Sigmoid colon (tissue), 7 donors: Measurements from ENCODE around the gene TRIO. TPM values are rescaled to one million over a fixed set of nuclear protein-coding genes. Genes with fewer than 3 reads are reported as not detected.

Experiments used
- DNase-seq: peaks from one replicate; pipeline ENCODE4 v3.0.0-alpha.2; 2019
- H3K27ac ChIP-seq, 4 donors: fragments of 200-600 bp; sonication (generic); one replicate each; pipeline ENCODE4 v1.5.1; 2016 to 2019; ENCODE audit warnings: mild to moderate bottlenecking in 1 of 4
- H3K27me3 ChIP-seq, 3 donors: fragments of 200-600 bp; sonication (generic); one replicate each; pipeline ENCODE4 v1.5.1; 2019; ENCODE audit warnings: mild to moderate bottlenecking in 1 of 3
- H3K36me3 ChIP-seq, 4 donors: fragments of 200-600 bp; sonication (generic); one replicate each; pipeline ENCODE4 v1.5.1; 2016 to 2019
- H3K4me1 ChIP-seq, 4 donors: fragments of 200-600 bp; sonication (generic); one replicate each; pipeline ENCODE4 v1.5.1; 2017 to 2019
- H3K4me3 ChIP-seq, 4 donors: fragments of 200-600 bp; sonication (generic); one replicate each; pipeline ENCODE4 v1.5.1; 2017 to 2019; ENCODE audit warnings: mild to moderate bottlenecking in 2 of 4, moderate library complexity in 1 of 4
- H3K9me3 ChIP-seq, 4 donors: fragments of 200-600 bp in 3 of 4; sonication (generic) in 3 of 4; one replicate each; pipeline versions ENCODE4 v1.5.1 to v1.6.1; 2013 to 2019
- EP300 ChIP-seq, 4 donors: sonication (generic); formaldehyde crosslinking; IDR thresholded peaks; one replicate each; pipeline ENCODE4 v1.6.1; 2017; ENCODE audit warnings: antibody characterized with exemption in 4 of 4
- POLR2A ChIP-seq, 2 donors: fragments of 450-650 bp; IDR thresholded peaks; one replicate each; pipeline ENCODE4 v1.6.1; 2016; ENCODE audit warnings: antibody characterized with exemption in 2 of 2, mild to moderate bottlenecking in 2 of 2, moderate library complexity in 2 of 2
- POLR2AphosphoS5 ChIP-seq, 4 donors: sonication (generic); formaldehyde crosslinking; IDR thresholded peaks; one replicate each; pipeline ENCODE4 v1.6.1; 2017; ENCODE audit warnings: antibody characterized with exemption in 4 of 4
- WGBS, 2 donors: extraction: QIAGEN DNeasy Blood & Tissue Kit; methylation state at CpG; one replicate each; pipeline ENCODE4 v1.1.7; 2013; 5-methylcytosine and 5-hydroxymethylcytosine counted together
- intact Hi-C: fragments of 100-400 bp; cut with DNase I; formaldehyde crosslinking; loops from one replicate; pipeline ENCODE4 v1.15.1; 2023
- polyA plus RNA-seq, 3 donors: library from polyadenylated mRNA; stranded (reverse); fragments of 200-250 nt; gene quantifications; one replicate each; pipeline ENCODE4 v1.2.3, GENCODE V29; 2013
- total RNA-seq, 4 donors: library from RNA; depleted of rRNA; stranded (reverse); fragments of >200 nt; gene quantifications; one replicate each; pipeline ENCODE4 v1.1.0, GENCODE V29; 2016
- TF ChIP-seq, protein P1 (sequence below), 4 experiments: fragments of 450-650 bp in 3 of 4; fragments of 200-600 bp in 1 of 4; IDR thresholded peaks; one replicate each; pipeline ENCODE4 v1.5.1; 2016 to 2019; ENCODE audit warnings: antibody characterized with exemption in 4 of 4, mild to moderate bottlenecking in 3 of 4, moderate library complexity in 2 of 4
- donor health status: healthy with polysubstance abuse.
- donor health status: Bipolar disorder and iron deficiency.
- donor health status: healthy.

The TRIO gene
- total and polyA plus RNA-seq, 7 donors = 34.8 to 300 (median 119) TPM

DNA sequence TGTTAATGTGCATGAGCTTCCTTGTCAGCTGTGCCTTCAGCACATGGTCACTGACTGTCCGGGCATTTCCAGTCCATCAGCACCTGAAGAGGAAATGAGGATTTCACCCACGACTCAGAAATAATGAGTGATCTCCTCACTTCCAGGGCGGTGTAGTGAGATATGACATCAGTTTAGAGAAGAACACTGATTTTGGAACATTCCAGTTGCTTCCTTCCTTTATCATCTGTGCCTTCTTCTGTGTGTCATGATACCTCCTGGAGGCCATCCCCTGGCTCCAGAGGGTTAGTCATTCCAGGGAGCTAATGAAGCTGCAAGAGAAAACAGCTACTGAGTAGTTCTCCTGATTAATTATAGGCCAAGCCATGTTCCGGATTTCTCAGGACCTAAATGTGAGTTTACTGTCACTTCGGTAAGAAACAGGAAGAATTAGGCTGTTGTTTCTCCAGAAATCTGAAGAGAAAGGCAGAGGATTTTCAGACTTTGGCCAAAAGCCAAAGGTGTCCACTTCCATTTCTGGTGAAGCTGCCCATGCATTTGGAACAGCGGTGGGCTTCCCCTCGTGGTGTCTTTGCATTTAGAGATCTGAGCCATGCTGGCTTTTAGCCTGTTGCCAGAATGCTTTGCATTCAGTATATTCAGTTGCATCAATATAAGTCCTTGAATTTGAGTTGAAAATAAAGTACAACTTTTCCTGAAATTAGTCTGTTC, 277.1 kb downstream of the TRIO start:
- Histone ChIP-seq H3K27me3 (no peaks in the 10 kb centered on the region), H3K36me3 (peaks cover 9 to 48% (median 27%) of the 10 kb centered on the region in 4 donors), H3K27ac (no peak overlapping the region), H3K4me1 (peaks cover 0 to 16% (median 4%) of the 10 kb centered on the region in 4 donors), H3K4me3 (no peak overlapping the region), H3K9me3 (no peaks in the 10 kb centered on the region)
- WGBS, 2 donors = 85 to 86% methylated on average over 7 of the region's 7 CpGs
- TF ChIP-seq POLR2A (IDR thresholded peaks at IDR 0.05) (no peak), POLR2AphosphoS5 (IDR thresholded peaks at IDR 0.05) (no peak), EP300 (IDR thresholded peaks at IDR 0.05) (no peak)
- TF ChIP-seq, protein P1, sequence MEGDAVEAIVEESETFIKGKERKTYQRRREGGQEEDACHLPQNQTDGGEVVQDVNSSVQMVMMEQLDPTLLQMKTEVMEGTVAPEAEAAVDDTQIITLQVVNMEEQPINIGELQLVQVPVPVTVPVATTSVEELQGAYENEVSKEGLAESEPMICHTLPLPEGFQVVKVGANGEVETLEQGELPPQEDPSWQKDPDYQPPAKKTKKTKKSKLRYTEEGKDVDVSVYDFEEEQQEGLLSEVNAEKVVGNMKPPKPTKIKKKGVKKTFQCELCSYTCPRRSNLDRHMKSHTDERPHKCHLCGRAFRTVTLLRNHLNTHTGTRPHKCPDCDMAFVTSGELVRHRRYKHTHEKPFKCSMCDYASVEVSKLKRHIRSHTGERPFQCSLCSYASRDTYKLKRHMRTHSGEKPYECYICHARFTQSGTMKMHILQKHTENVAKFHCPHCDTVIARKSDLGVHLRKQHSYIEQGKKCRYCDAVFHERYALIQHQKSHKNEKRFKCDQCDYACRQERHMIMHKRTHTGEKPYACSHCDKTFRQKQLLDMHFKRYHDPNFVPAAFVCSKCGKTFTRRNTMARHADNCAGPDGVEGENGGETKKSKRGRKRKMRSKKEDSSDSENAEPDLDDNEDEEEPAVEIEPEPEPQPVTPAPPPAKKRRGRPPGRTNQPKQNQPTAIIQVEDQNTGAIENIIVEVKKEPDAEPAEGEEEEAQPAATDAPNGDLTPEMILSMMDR (IDR thresholded peaks at IDR 0.05) = no peak
- intact Hi-C loops = no loop called here
- DNase-seq = no peak

DNA sequence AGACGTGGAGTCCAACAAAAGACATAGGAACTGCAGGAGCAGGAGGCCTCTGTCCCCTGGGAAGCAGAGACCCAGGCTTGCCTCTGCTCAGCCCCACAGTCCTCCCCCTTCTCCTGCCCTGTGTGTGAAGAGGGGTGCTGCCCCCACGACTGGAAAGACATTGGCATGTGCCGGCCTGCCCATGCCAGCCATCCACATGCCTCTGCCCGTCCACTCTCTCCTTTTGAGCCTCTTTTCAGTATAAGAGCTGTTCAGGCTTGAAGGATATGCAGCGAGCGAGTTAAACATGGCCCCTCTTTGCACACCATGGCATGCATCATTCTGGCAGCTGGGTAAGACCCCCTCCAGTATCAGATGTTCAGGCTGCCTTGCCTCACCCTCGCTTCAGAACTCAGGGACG, 278.7 kb downstream of the TRIO start:
- no peak for DNase-seq
- H3K36me3 ChIP-seq = peaks cover 9 to 52% (median 25%) of the 10 kb centered on the region in 4 donors
- no peaks in the 10 kb centered on the region for H3K27me3 ChIP-seq
- no peak for TF ChIP-seq EP300 (IDR thresholded peaks at IDR 0.05)
- H3K4me3 ChIP-seq = no peak overlapping the region
- no peaks in the 10 kb centered on the region for H3K9me3 ChIP-seq
- H3K27ac ChIP-seq = no peak overlapping the region
- H3K4me1 ChIP-seq = peaks cover 0 to 10% (median 4%) of the 10 kb centered on the region in 4 donors
- 90 to 95% methylated on average over 8 of the region's 8 CpGs for WGBS, 2 donors
- intact Hi-C loops = no loop called here

DNA sequence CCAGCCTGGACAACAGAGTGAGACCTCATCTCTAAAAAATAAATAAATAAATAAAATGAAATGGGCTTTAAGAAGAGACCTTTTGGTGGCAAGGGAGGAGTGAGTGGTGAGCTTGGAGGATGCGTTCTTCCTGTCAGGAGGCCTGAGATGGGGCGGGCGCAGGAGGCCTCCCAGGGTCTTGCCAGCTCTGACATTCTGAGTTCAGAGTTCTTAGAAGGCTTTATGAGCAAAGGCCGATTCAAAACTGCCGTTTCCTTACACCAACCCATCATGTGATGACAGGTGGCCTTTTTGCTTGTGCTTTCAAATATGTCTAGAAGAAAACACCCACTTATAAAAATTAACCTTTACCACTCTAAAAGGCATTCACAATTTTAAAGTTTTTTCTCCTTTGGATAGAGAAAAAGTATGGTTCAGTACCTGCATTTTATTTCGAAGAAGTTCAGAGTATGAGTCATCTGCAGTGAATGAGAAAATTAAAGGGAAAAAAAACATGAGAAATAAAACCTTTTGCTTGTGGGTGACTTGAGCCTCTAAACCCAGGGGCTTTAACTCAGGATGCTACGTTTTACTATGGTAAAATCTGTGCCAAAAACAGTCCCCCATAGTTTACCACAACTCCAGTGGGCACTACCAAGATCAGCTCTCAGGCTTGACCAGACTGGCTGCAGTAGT, 281.0 kb downstream of the TRIO start:
- intact Hi-C loops = no loop called here
- whole genome bisulfite sequencing, 2 donors = 70 to 74% methylated on average over 7 of the region's 7 CpGs
- H3K4me3 ChIP-seq = no peak overlapping the region
- no peaks in the 10 kb centered on the region for H3K9me3 ChIP-seq
- H3K27ac ChIP-seq = no peak overlapping the region
- H3K36me3 ChIP-seq = peaks cover 9 to 58% (median 24%) of the 10 kb centered on the region in 4 donors
- peaks cover 0 to 26% (median 16%) of the 10 kb centered on the region in 4 donors for H3K4me1 ChIP-seq
- DNase-seq = no peak
- no peaks in the 10 kb centered on the region for H3K27me3 ChIP-seq
- TF ChIP-seq POLR2A (IDR thresholded peaks at IDR 0.05) (no peak), EP300 (IDR thresholded peaks at IDR 0.05) (no peak)

DNA sequence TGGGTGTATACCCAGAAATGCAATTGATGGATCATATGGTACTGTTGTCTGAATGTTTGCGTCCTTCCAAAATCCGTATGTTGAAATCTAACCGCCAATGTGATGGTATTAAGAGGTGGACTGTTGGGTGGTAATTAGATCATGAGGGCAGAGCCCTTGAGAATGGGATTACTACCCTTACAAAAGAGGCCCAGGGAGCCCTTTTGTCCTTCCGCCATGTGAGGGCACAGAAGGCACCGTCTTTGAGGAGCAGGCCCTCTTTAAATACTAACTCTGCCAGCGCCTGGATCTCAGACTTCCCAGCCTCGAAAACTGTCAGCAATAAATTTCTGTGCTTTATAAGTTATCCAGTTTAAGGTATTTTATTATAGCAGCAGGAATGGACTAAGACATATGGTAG, 282.4 kb downstream of the TRIO start:
- Histone ChIP-seq H3K27me3 (no peaks in the 10 kb centered on the region), H3K9me3 (no peaks in the 10 kb centered on the region), H3K4me3 (no peak overlapping the region), H3K27ac (no peak overlapping the region), H3K36me3 (peaks cover 0 to 44% (median 14%) of the 10 kb centered on the region in 4 donors), H3K4me1 (peaks cover 0 to 29% (median 17%) of the 10 kb centered on the region in 4 donors)
- no peak for DNase-seq
- TF ChIP-seq EP300 (IDR thresholded peaks at IDR 0.05) (no peak), POLR2AphosphoS5 (IDR thresholded peaks at IDR 0.05) (no peak), POLR2A (IDR thresholded peaks at IDR 0.05) (no peak)
- TF ChIP-seq, protein P1 (IDR thresholded peaks at IDR 0.05) = no peak
- intact Hi-C loops = no loop called here
- 93 to 95% methylated on average over 7 of the region's 7 CpGs for WGBS, 2 donors

DNA sequence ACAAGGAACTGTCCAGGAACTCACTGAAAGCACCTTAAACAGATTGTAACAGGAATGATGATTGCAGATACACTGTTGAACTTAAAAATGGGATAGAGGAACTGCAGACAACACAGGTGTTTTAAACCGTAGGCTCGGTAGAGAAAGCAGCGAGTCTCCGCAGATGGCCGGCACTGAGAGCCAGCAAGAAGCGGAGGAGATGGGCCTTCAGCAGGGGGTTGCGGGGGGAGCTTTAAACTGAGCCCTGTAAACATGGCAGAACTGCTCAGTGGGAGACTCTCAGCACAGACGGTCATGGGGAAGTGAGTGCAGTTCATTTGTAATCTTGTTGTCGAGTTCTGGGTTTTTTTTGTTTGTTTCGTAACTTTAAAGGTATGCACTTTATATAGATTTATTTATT, 283.4 kb downstream of the TRIO start:
- no peak overlapping the region for H3K4me3 ChIP-seq
- no peak for TF ChIP-seq POLR2A (IDR thresholded peaks at IDR 0.05)
- TF ChIP-seq, protein P1 (IDR thresholded peaks at IDR 0.05) = no peak
- no peak for TF ChIP-seq POLR2AphosphoS5 (IDR thresholded peaks at IDR 0.05)
- TF ChIP-seq EP300 (IDR thresholded peaks at IDR 0.05) = no peak
- H3K27me3 ChIP-seq = no peaks in the 10 kb centered on the region
- 93 to 95% methylated on average over 10 of the region's 10 CpGs for WGBS, 2 donors
- H3K4me1 ChIP-seq = peaks cover 0 to 38% (median 26%) of the 10 kb centered on the region in 4 donors
- intact Hi-C loops = no loop called here
- no peak overlapping the region for H3K27ac ChIP-seq
- peaks cover 0 to 37% (median 13%) of the 10 kb centered on the region in 4 donors for H3K36me3 ChIP-seq
- no peak for DNase-seq
- H3K9me3 ChIP-seq = no peaks in the 10 kb centered on the region
